SK-N-SH (cell line): Measurements from ENCODE around the gene ABHD16A. TPM values are rescaled to one million over a fixed set of nuclear protein-coding genes. Genes with fewer than 3 reads are reported as not detected.
A peak's percentile ranks its signal among the peaks of the same experiment; 100 is the strongest.

Experiments used
- CTCF ChIA-PET: fragments of 300-600, 350-600 bp; formaldehyde crosslinking; extraction: SDS; loops from one replicate; lab custom pipeline; 2021; lab: Yijun Ruan, JAX
- POLR2A ChIA-PET: fragments of 350-600 bp; sonication (Branson Sonifier 250); formaldehyde crosslinking; extraction: SDS; loops from one replicate; lab custom pipeline; 2020; ENCODE audit warnings: antibody characterized with exemption, inconsistent platforms; lab: Yijun Ruan, JAX
- DNase-seq: peaks from one replicate; pipeline ENCODE4 v3.0.0; 2012
- H2AFZ ChIP-seq: fragments of 200-600 bp; sonication (generic); 2 replicates; pipeline ENCODE4 v1.8.1; 2016; ENCODE audit warnings: antibody characterized with exemption, mild to moderate bottlenecking, low read depth
- H3F3A ChIP-seq: fragments of 200-600 bp; sonication (generic); replicated peaks from 2 replicates; pipeline ENCODE3; 2016; ENCODE audit warnings: antibody characterized with exemption, mild to moderate bottlenecking; ENCODE audit not compliant: insufficient read depth
- H3K27ac ChIP-seq, 2 experiments: fragments of 200-500 bp in 1 of 2; fragments of 200-600 bp in 1 of 2; sonication (Bioruptor generic) in 1 of 2; sonication (generic), shearing (Covaris generic) in 1 of 2; 2 replicates each; pipeline versions ENCODE4 v1.5.1 to v1.6.1; 2014 to 2016; ENCODE audit warnings: low read depth in 2 of 2, inconsistent platforms in 1 of 2, low read length in 1 of 2, mild to moderate bottlenecking in 1 of 2, mixed read lengths in 1 of 2
- H3K27me3 ChIP-seq: fragments of 200-600 bp; sonication (generic), shearing (Covaris generic); 2 replicates; pipeline ENCODE4 v1.6.1; 2016; ENCODE audit warnings: mixed run types; ENCODE audit not compliant: insufficient read depth
- H3K36me3 ChIP-seq, 2 experiments: fragments of 200-500 bp in 1 of 2; fragments of 200-600 bp in 1 of 2; sonication (Bioruptor generic) in 1 of 2; sonication (generic) in 1 of 2; replicated peaks in 1 of 2; 2 replicates each; pipeline versions ENCODE3 to v1.5.1; 2014 to 2016; ENCODE audit warnings: low read length in 1 of 2, mild to moderate bottlenecking in 1 of 2; ENCODE audit not compliant: insufficient read depth in 2 of 2, control insufficient read depth in 1 of 2
- H3K4me1 ChIP-seq, 2 experiments: fragments of 200-500 bp in 1 of 2; fragments of 200-600 bp in 1 of 2; sonication (Bioruptor generic) in 1 of 2; sonication (generic), shearing (Covaris generic) in 1 of 2; 2 replicates each; pipeline versions ENCODE4 v1.5.1 to v1.6.1; 2014 to 2016; ENCODE audit warnings: low read depth in 1 of 2, low read length in 1 of 2, mixed run types in 1 of 2; ENCODE audit not compliant: insufficient read depth in 2 of 2, control insufficient read depth in 1 of 2
- H3K4me2 ChIP-seq: fragments of 200-600 bp; sonication (generic), shearing (Covaris generic); 2 replicates; pipeline ENCODE4 v1.6.1; 2017; ENCODE audit warnings: mixed run types
- H3K4me3 ChIP-seq, 2 experiments: fragments of 200-500 bp in 1 of 2; fragments of 200-600 bp in 1 of 2; sonication (Bioruptor generic) in 1 of 2; sonication (generic), shearing (Covaris generic) in 1 of 2; 2 replicates each; pipeline versions ENCODE4 v1.5.1 to v1.8.1; 2014 to 2016; ENCODE audit warnings: low read depth in 2 of 2, inconsistent platforms in 1 of 2, low read length in 1 of 2, mild to moderate bottlenecking in 1 of 2, mixed read lengths in 1 of 2, moderate library complexity in 1 of 2
- H3K79me2 ChIP-seq: fragments of 200-600 bp; sonication (generic); 2 replicates; pipeline ENCODE4 v1.8.1; 2017; ENCODE audit warnings: mild to moderate bottlenecking; ENCODE audit not compliant: insufficient read depth
- H3K9ac ChIP-seq: fragments of 200-600 bp; sonication (generic); 2 replicates; pipeline ENCODE4 v1.6.1; 2017; ENCODE audit warnings: mixed run types
- H3K9me2 ChIP-seq: fragments of 200-600 bp; sonication (generic); 2 replicates; pipeline ENCODE4 v1.6.1; 2017; ENCODE audit warnings: mixed run types
- H3K9me3 ChIP-seq: fragments of 200-600 bp; sonication (generic); 2 replicates; pipeline ENCODE4 v1.6.1; 2017; ENCODE audit warnings: mixed run types, mild to moderate bottlenecking, moderate library complexity
- H4K20me1 ChIP-seq: fragments of 200-600 bp; sonication (generic); 2 replicates; pipeline ENCODE4 v1.6.1; 2017; ENCODE audit warnings: mild to moderate bottlenecking, mixed run types; ENCODE audit not compliant: insufficient read depth
- MXI1 ChIP-seq: IDR thresholded peaks from 2 replicates; pipeline ENCODE4 v1.6.1; 2012; ENCODE audit warnings: mild to moderate bottlenecking, low read depth, low read length, improper control_type of control experiment
- NRF1 ChIP-seq: IDR thresholded peaks from 2 replicates; pipeline ENCODE4 v1.6.1; 2012; ENCODE audit warnings: low read depth, mild to moderate bottlenecking, low read length
- PBX3 ChIP-seq: IDR thresholded peaks from 2 replicates; pipeline ENCODE4; 2012
- POLR2AphosphoS5 ChIP-seq: IDR thresholded peaks from 2 replicates; pipeline ENCODE4 v1.6.1; 2012; ENCODE audit warnings: low read depth, low read length
- REST ChIP-seq: IDR thresholded peaks from 2 replicates; pipeline ENCODE4 v1.6.1; 2012; ENCODE audit warnings: mild to moderate bottlenecking, low read depth, low read length, moderate library complexity
- SIN3A ChIP-seq: IDR thresholded peaks from 2 replicates; pipeline ENCODE4 v1.6.1; 2012; ENCODE audit warnings: low read depth, mild to moderate bottlenecking, low read length, moderate library complexity, borderline replicate concordance
- YY1 ChIP-seq: IDR thresholded peaks from 2 replicates; pipeline ENCODE4 v1.4.0; 2012; ENCODE audit warnings: low read depth, mild to moderate bottlenecking
- ZBTB33 ChIP-seq: IDR thresholded peaks from 2 replicates; pipeline ENCODE4 v1.4.0; 2012; ENCODE audit warnings: low read depth, borderline replicate concordance
- WGBS: methylation state at CpG from one replicate; pipeline ENCODE4 v1.1.6; 2017; ENCODE audit warnings: low lambda C conversion rate; 5-methylcytosine and 5-hydroxymethylcytosine counted together
- polyA plus RNA-seq, 3 experiments: library from polyadenylated mRNA; depleted of rRNA; stranded (reverse); fragments of >200 nt; gene quantifications; 2 replicates each; pipeline ENCODE4 v1.2.3, GENCODE V29; 2012
- TF ChIP-seq, protein P1 (sequence below): fragments of 200-600 bp; sonication (generic); IDR thresholded peaks from 2 replicates; pipeline ENCODE4 v1.6.1; 2017; ENCODE audit warnings: antibody characterized with exemption, mild to moderate bottlenecking, moderate library complexity
- TF ChIP-seq, protein P2 (sequence below): IDR thresholded peaks from 2 replicates; pipeline ENCODE4 v1.4.0; 2012; ENCODE audit warnings: low read depth

The ABHD16A gene
- polyA plus RNA-seq, 1 of the 3 experiments (the other 2 are of a cell fraction): 49.3 TPM

- TF ChIP-seq POLR2AphosphoS5 (peak; percentile 84; the same call in 1 of the 2 replicates), MXI1 (peak; percentile 79), SIN3A (0 out of 2 replicates have a peak, but pooled peaks have one; percentile 60)
Observed at GRCh38 chr6:31652925-31653724, 50.0 kb downstream of the ABHD16A start (continued).

GRCh38 chr6:31651602-31652191, 51.4 kb downstream of the ABHD16A start:
- WGBS: 3% methylated on average over 24 of the region's 29 CpGs
- H3F3A ChIP-seq: peaks cover 24% of the 10 kb centered on the region

More at GRCh38 chr6:31651602-31652191, 51.4 kb downstream of the ABHD16A start:
- Histone ChIP-seq H3K27me3 (no peaks in the 10 kb centered on the region), H3K4me3 (peak overlapping the region; percentile 64 to 69), H4K20me1 (no peaks in the 10 kb centered on the region), H2AFZ (peak overlapping the region; percentile 61; the same call in 1 of the 2 replicates), H3K9me3 (no peaks in the 10 kb centered on the region), H3K4me1 (peaks cover 5 to 6% of the 10 kb centered on the region in 2 experiments; a peak in 3 of 4 replicates), H3K9me2 (no peaks in the 10 kb centered on the region), H3K36me3 (peaks cover 29 to 34% of the 10 kb centered on the region in 2 experiments), H3K4me2 (peak overlapping the region; percentile 81), H3K27ac (peak overlapping the region; percentile 96 to 99), H3K79me2 (peaks cover 70% of the 10 kb centered on the region), H3K9ac (peak overlapping the region; percentile 94)
- CTCF ChIA-PET: interaction anchor here (0.8 to 2.5 kb wide), 5 partner anchors 10 to 106 kb away, joined by 4 to 9 read pairs (median 5); partner anchors contain the start of genes ATP6V1G2, C6orf47, CSNK2B and GPANK1
- DNase-seq: peak; percentile 80
- TF ChIP-seq PBX3 (peak; percentile 72), REST (no peak), ZBTB33 (no peak), MXI1 (peak; percentile 84), NRF1 (peak; percentile 37; the same call in 1 of the 2 replicates), YY1 (0 out of 2 replicates have a peak, but pooled peaks have one; percentile 11)
- TF ChIP-seq, protein P1, sequence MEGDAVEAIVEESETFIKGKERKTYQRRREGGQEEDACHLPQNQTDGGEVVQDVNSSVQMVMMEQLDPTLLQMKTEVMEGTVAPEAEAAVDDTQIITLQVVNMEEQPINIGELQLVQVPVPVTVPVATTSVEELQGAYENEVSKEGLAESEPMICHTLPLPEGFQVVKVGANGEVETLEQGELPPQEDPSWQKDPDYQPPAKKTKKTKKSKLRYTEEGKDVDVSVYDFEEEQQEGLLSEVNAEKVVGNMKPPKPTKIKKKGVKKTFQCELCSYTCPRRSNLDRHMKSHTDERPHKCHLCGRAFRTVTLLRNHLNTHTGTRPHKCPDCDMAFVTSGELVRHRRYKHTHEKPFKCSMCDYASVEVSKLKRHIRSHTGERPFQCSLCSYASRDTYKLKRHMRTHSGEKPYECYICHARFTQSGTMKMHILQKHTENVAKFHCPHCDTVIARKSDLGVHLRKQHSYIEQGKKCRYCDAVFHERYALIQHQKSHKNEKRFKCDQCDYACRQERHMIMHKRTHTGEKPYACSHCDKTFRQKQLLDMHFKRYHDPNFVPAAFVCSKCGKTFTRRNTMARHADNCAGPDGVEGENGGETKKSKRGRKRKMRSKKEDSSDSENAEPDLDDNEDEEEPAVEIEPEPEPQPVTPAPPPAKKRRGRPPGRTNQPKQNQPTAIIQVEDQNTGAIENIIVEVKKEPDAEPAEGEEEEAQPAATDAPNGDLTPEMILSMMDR: no peak
- TF ChIP-seq, protein P2, sequence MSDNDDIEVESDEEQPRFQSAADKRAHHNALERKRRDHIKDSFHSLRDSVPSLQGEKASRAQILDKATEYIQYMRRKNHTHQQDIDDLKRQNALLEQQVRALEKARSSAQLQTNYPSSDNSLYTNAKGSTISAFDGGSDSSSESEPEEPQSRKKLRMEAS: peak; percentile 14; the same call in 1 of the 2 replicates
- POLR2A ChIA-PET: interaction anchor here (0.7 to 2.8 kb wide), 10 partner anchors 10 to 110 kb away, joined by 3 to 20 read pairs (median 9); partner anchors contain the start of genes C6orf47, CSNK2B, DDX39B and GPANK1
